SK-N-SH treated with all-trans-retinoic acid at 6 μM for 48 hours (cell line): Measurements from ENCODE around the gene EPB41.
"Not testable (repeated sequence)": the region's sequence is repeated elsewhere in the genome, so short reads cannot be mapped to it uniquely, and the experiment has no call there.

Experiments
- ATAC-seq: fragments of 200-7000 bp; cut with Tn5 transposase; 3 replicates; pipeline ENCODE4 v1.9.1; 2020; ENCODE audit warnings: mild to moderate bottlenecking, moderate library complexity
- ARNTL ChIP-seq: fragments of 450-650 bp; formaldehyde crosslinking; IDR thresholded peaks from 2 replicates; pipeline ENCODE4 v1.5.0; 2020; ENCODE audit warnings: low read depth, mild to moderate bottlenecking, moderate library complexity, borderline replicate concordance
- BACH2 ChIP-seq: fragments of 250-450 bp; sonication (Bioruptor Pico); IDR thresholded peaks from 2 replicates; pipeline ENCODE4 v1.9.0; 2021; ENCODE audit warnings: mild to moderate bottlenecking, borderline replicate concordance
- CREB5 ChIP-seq: fragments of 250-450 bp; sonication (Bioruptor Pico); IDR thresholded peaks from 2 replicates; pipeline ENCODE4 v1.5.1; 2020; ENCODE audit warnings: low read depth, mild to moderate bottlenecking, moderate library complexity
- CSDC2 ChIP-seq: fragments of 250-450 bp; sonication (Bioruptor Pico); IDR thresholded peaks from 2 replicates; pipeline ENCODE4 v1.5.0; 2020; ENCODE audit warnings: mild to moderate bottlenecking, moderate library complexity
- ESRRG ChIP-seq: fragments of 250-450 bp; sonication (Bioruptor Pico); IDR thresholded peaks from 2 replicates; pipeline ENCODE4 v1.6.1; 2021; ENCODE audit warnings: mild to moderate bottlenecking
- GLIS3 ChIP-seq: fragments of 250-450 bp; sonication (Bioruptor Pico); IDR thresholded peaks from 2 replicates; pipeline ENCODE4 v1.5.0; 2020; ENCODE audit warnings: mild to moderate bottlenecking, moderate library complexity
- ISL1 ChIP-seq: fragments of 250-450 bp; sonication (Bioruptor Pico); IDR thresholded peaks from 2 replicates; pipeline ENCODE4 v2.1.2; 2022; ENCODE audit warnings: mild to moderate bottlenecking, moderate library complexity
- OSR1 ChIP-seq: fragments of 250-450 bp; sonication (Bioruptor Pico); IDR thresholded peaks from 2 replicates; pipeline ENCODE4 v1.8.0; 2022; ENCODE audit warnings: moderate library complexity, mild to moderate bottlenecking, inconsistent platforms
- PPARA ChIP-seq: fragments of 250-450 bp; sonication (Bioruptor Pico); IDR thresholded peaks from 2 replicates; pipeline ENCODE4 v1.5.0; 2020; ENCODE audit warnings: mild to moderate bottlenecking, borderline replicate concordance
- RARB ChIP-seq: fragments of 250-450 bp; sonication (Bioruptor Pico); IDR thresholded peaks from 2 replicates; pipeline ENCODE4 v1.8.0; 2021; ENCODE audit warnings: mild to moderate bottlenecking, moderate library complexity
- SNAI2 ChIP-seq: fragments of 250-450 bp; sonication (Bioruptor Pico); IDR thresholded peaks from 2 replicates; pipeline ENCODE4 v1.5.0; 2020; ENCODE audit warnings: mild to moderate bottlenecking, moderate library complexity
- TOX ChIP-seq: fragments of 250-450 bp; sonication (Bioruptor Pico); IDR thresholded peaks from 2 replicates; pipeline ENCODE4 v1.8.0; 2021; ENCODE audit warnings: mild to moderate bottlenecking, moderate library complexity, borderline replicate concordance
- TSHZ2 ChIP-seq: fragments of 250-450 bp; sonication (Bioruptor Pico); IDR thresholded peaks from 2 replicates; pipeline ENCODE4 v1.5.0; 2020; ENCODE audit warnings: mild to moderate bottlenecking, moderate library complexity
- ZC3H10 ChIP-seq: fragments of 250-450 bp; sonication (Bioruptor Pico); IDR thresholded peaks from 2 replicates; pipeline ENCODE4 v1.5.1; 2021; ENCODE audit warnings: mild to moderate bottlenecking, moderate library complexity
- ZFP3 ChIP-seq: fragments of 250-450 bp; sonication (Bioruptor Pico); IDR thresholded peaks from 2 replicates; pipeline ENCODE4 v1.5.0; 2020; ENCODE audit warnings: mild to moderate bottlenecking, moderate library complexity
- ZFP30 ChIP-seq: fragments of 450-650 bp; formaldehyde crosslinking; IDR thresholded peaks from 2 replicates; pipeline ENCODE4 v1.5.0; 2022; ENCODE audit warnings: mild to moderate bottlenecking, moderate library complexity
- ZNF70 ChIP-seq: fragments of 450-650 bp; formaldehyde crosslinking; IDR thresholded peaks from 2 replicates; pipeline ENCODE4 v1.5.0; 2020; ENCODE audit warnings: mild to moderate bottlenecking, moderate library complexity
- ZNF8 ChIP-seq: fragments of 450-650 bp; formaldehyde crosslinking; IDR thresholded peaks from 2 replicates; pipeline ENCODE4 v1.5.0; 2020; ENCODE audit warnings: mild to moderate bottlenecking, moderate library complexity
- TF ChIP-seq, protein P1 (sequence below): fragments of 250-450 bp; sonication (Bioruptor Pico); IDR thresholded peaks from 2 replicates; pipeline ENCODE4 v1.5.1; 2021; ENCODE audit warnings: mild to moderate bottlenecking, moderate library complexity
- TF ChIP-seq, protein P2 (sequence below): fragments of 250-450 bp; sonication (Bioruptor Pico); IDR thresholded peaks from 2 replicates; pipeline ENCODE4 v1.8.0; 2021; ENCODE audit warnings: low read depth, mild to moderate bottlenecking, moderate library complexity, borderline replicate concordance
- TF ChIP-seq, protein P3 (sequence below): fragments of 250-450 bp; sonication (Bioruptor Pico); IDR thresholded peaks from 2 replicates; pipeline ENCODE4 v1.8.0; 2020; ENCODE audit warnings: mild to moderate bottlenecking, moderate library complexity, borderline replicate concordance

Gene EPB41

GRCh38 chr1:29064064-29064463 is 149.7 kb downstream of the EPB41 start:
- ATAC-seq = no peak

DNA sequence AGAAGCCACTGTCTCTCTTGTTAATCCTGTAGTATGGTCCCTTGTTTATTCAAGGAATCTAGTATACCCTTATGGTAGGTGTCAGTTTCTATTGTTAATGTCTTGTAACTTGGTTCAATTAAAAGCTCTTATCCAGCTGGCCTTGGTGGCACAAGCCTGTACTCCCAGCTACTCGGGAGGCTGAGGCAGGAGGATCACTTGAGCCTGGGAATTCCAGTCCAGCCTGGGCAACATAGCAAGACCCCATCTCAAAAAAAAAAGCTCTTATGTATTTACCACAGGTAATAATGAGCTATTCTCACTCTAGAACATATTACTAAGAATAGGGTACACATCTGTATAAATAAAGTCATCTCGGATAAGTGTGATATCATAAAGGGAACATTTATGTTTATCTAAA is 162.8 kb downstream of the EPB41 start:
- no peak for ATAC-seq
- TF ChIP-seq, protein P1, sequence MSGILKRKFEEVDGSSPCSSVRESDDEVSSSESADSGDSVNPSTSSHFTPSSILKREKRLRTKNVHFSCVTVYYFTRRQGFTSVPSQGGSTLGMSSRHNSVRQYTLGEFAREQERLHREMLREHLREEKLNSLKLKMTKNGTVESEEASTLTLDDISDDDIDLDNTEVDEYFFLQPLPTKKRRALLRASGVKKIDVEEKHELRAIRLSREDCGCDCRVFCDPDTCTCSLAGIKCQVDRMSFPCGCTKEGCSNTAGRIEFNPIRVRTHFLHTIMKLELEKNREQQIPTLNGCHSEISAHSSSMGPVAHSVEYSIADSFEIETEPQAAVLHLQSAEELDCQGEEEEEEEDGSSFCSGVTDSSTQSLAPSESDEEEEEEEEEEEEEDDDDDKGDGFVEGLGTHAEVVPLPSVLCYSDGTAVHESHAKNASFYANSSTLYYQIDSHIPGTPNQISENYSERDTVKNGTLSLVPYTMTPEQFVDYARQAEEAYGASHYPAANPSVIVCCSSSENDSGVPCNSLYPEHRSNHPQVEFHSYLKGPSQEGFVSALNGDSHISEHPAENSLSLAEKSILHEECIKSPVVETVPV (CRISPR knock-in tag) = no peak
- TF ChIP-seq BACH2 (CRISPR knock-in tag) (no peak), ZFP3 (CRISPR knock-in tag) (no peak), TOX (CRISPR knock-in tag) (no peak)

More at GRCh38 chr1:29064064-29064463, 149.7 kb downstream of the EPB41 start:
- no peak for TF ChIP-seq ZFP30 (CRISPR knock-in tag)
- TF ChIP-seq BACH2 (CRISPR knock-in tag) = no peak
- TF ChIP-seq CREB5 (CRISPR knock-in tag) = no peak
- TF ChIP-seq, protein P2, sequence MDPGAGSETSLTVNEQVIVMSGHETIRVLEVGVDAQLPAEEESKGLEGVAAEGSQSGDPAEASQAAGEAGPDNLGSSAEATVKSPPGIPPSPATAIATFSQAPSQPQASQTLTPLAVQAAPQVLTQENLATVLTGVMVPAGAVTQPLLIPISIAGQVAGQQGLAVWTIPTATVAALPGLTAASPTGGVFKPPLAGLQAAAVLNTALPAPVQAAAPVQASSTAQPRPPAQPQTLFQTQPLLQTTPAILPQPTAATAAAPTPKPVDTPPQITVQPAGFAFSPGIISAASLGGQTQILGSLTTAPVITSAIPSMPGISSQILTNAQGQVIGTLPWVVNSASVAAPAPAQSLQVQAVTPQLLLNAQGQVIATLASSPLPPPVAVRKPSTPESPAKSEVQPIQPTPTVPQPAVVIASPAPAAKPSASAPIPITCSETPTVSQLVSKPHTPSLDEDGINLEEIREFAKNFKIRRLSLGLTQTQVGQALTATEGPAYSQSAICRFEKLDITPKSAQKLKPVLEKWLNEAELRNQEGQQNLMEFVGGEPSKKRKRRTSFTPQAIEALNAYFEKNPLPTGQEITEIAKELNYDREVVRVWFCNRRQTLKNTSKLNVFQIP = no peak
- no peak for TF ChIP-seq ZFP3 (CRISPR knock-in tag)
- no peak for TF ChIP-seq GLIS3 (CRISPR knock-in tag)
- no peak for TF ChIP-seq CSDC2 (CRISPR knock-in tag)
- no peak for TF ChIP-seq ARNTL (CRISPR knock-in tag)
- no peak for TF ChIP-seq TSHZ2 (CRISPR knock-in tag)
- TF ChIP-seq SNAI2 (CRISPR knock-in tag) = no peak
- no peak for TF ChIP-seq ISL1 (CRISPR knock-in tag)
- TF ChIP-seq PPARA (CRISPR knock-in tag) = no peak
- TF ChIP-seq TOX (CRISPR knock-in tag) = no peak
- TF ChIP-seq ZC3H10 (CRISPR knock-in tag) = no peak

DNA sequence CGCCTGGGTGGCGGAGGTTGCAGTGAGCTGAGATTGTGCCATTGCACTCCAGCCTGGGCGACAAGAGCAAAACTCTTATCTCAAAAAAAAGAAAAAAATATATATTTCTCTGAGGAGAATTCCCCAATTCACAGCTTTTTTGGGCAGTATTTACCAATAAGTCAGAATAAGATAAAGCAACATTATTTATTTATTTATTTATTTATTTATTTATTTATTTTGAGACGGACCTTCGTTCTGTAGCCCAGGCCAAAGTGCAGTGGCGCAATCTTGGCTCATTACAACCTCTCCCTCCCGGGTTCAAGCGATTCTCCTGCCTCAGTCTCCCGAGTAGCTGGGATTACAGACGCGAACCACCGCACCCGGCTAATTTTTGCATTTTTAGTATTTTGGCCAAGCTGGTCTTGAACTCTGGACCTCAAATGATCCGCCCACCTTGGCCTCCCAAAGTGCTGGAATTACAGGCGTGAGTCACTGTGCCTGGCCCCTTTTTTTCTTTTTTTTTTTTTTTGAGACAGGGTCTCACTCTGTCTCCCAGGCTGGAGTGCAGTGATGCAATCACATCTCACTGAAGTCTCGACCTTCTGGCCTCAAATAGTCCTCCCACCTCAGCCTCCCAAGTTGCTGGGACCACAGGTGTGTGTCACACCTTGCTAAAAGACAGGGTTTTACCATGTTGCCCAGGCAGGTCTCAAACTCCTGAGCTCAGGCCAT is 165.7 kb downstream of the EPB41 start:
- not testable (repeated sequence) for ATAC-seq

DNA sequence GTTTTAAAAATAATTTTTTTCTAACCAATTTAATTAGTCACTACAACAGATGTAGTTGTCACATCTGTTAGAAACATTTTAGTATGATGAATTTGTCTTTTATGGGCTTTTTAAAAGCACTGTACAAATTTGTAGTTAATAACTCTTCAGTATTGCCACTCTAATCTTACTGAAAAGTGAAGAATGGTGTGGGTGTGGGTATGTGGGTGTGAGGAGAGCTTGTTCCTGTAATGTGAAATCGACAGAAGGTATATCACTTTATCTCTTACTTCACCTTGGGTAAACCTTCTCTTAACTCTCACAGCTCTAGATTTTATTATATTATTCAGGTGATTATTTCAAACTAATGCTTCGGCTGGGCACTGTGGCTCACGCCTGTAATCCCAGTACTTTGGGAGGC is 166.8 kb downstream of the EPB41 start:
- no peak for TF ChIP-seq RARB
- no peak for TF ChIP-seq ZFP30 (CRISPR knock-in tag)
- TF ChIP-seq CREB5 (CRISPR knock-in tag) = no peak
- TF ChIP-seq PPARA (CRISPR knock-in tag) = no peak
- no peak for TF ChIP-seq GLIS3 (CRISPR knock-in tag)
- no peak for TF ChIP-seq ESRRG (CRISPR knock-in tag)
- TF ChIP-seq, all 23 proteins: peak for 0

DNA sequence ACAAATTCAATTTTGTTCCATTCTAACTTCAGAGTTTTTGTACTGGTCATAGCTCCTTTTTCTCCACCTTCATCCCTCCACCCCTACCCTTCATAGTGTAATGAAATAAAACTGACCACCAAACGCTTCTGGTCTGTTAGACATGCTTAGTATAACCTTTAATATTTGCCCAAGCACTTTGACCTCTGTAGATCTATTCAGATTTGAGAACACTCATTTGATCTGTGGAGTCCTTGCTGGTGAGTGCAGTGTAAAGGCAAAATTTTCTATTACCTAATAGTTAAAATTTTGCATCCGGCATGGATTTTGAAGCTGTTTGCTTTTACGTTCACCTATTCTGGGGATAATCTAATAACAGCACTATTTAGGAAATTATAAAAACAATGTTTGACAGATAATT is 168.2 kb downstream of the EPB41 start:
- no peak for ATAC-seq
- TF ChIP-seq, protein P3, sequence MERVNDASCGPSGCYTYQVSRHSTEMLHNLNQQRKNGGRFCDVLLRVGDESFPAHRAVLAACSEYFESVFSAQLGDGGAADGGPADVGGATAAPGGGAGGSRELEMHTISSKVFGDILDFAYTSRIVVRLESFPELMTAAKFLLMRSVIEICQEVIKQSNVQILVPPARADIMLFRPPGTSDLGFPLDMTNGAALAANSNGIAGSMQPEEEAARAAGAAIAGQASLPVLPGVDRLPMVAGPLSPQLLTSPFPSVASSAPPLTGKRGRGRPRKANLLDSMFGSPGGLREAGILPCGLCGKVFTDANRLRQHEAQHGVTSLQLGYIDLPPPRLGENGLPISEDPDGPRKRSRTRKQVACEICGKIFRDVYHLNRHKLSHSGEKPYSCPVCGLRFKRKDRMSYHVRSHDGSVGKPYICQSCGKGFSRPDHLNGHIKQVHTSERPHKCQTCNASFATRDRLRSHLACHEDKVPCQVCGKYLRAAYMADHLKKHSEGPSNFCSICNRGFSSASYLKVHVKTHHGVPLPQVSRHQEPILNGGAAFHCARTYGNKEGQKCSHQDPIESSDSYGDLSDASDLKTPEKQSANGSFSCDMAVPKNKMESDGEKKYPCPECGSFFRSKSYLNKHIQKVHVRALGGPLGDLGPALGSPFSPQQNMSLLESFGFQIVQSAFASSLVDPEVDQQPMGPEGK (CRISPR knock-in tag) = no peak
- TF ChIP-seq PPARA (CRISPR knock-in tag) (no peak), CSDC2 (CRISPR knock-in tag) (no peak), OSR1 (no peak), ZNF8 (CRISPR knock-in tag) (no peak), GLIS3 (CRISPR knock-in tag) (no peak), ZNF70 (no peak), ZC3H10 (CRISPR knock-in tag) (no peak), BACH2 (CRISPR knock-in tag) (no peak)

More for the DNA sequence above, 166.8 kb downstream of the EPB41 start:
- ATAC-seq = no peak
